CD4-positive, alpha-beta T cell treated with Interleukin-17A for 1 hour (primary cell): Measurements from ENCODE around the gene SND1.

Experiments
- DNase-seq: peaks from one replicate; pipeline ENCODE4 v3.0.0-alpha.2; 2020

The SND1 gene

DNA sequence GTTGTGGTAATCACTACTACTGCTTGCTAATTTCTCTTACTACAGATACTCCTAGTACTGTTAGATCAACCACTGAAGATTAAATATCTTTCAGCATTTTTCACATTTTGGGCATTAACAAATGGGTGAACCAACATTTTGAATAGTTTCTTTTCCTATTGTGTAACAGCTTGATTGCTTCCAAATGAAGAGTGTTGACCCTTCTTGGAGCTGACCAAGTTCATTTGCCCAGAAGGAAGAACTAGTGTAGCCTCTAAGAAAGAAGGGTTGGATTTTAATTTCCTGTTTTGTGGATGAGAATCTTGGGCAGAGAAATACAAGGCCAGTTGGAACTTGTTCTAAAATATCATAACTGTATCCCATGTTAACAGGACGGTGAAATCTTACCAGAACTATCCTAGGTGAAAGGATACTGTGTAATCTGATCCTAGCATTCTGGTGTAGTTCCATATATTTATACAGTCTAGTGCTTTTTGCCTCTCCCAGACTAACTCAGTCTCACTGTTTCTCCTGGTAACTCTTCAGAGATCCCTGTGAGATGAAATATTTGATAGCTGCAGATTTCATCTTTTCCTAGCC lies 37.3 kb downstream of the SND1 start:
- DNase-seq = no peak

DNA sequence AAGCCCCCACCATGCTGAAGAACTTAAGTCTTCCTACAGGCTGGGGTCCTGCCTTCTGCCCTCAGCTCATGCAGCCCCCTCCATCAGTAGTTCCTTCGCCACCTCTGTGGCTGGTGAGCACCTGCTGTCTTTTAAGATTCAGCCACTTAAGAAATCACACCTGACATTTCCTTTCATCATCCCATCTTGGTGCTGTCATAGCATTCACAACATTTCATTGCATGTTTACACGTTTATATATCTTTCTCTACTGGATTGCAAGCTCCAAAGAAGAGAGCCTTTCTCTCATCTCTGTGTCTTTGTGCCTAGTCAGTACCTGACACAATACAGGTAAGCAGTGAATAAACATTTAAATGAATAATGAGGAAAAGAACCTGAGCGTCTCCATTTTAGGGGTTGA lies 38.3 kb downstream of the SND1 start:
- DNase-seq = no peak

DNA sequence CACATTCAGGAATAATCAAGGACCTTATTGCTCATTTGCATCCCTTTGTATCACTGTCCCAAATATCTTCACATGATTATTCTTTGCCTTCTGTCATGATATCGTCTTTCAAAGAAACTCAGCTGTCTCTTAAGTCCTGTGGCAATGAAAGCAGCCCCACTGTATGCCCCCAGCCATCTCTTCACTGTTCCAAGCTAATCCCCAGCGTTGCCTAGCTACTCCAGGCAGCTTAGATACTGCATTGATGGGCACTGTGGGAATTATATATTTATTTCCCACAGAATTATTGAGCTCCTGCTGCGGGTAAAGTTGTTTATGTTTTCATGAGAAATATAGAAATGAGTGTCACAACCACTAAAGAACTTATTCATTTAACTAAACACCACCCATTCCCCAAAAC lies 38.8 kb downstream of the SND1 start:
- DNase-seq = no peak

- no peak for DNase-seq
Observed at GRCh38 chr7:127692200-127692599, 40.2 kb downstream of the SND1 start.

GRCh38 chr7:127699853-127700252 lies 47.9 kb downstream of the SND1 start:
- DNase-seq = no peak

DNA sequence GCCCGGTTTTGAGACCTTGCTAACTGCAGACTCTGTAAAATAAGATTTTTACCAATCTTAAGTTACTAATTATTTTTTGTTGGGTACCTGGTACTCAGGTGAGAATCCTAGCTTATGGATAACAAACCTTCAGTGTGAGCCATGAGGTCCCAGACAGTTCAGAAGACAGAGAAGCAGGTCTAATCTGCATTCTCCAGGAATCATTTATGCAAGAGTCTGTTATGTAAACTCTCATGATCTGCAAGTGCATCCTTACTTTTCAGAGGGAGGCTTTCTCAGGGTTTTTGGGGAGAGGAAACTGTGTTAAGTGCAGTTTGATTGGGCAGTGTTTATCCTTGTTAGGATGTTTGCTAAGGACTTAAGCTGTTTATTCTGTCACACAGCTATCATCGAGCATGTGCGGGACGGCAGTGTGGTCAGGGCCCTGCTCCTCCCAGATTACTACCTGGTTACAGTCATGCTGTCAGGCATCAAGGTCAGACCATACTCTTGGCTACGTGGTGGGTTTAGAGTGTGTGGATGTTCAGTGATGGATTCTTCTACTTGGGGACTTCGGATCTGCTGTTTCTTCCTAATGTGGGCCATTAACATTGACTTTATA lies 50.2 kb downstream of the SND1 start:
- DNase-seq = no peak

DNA sequence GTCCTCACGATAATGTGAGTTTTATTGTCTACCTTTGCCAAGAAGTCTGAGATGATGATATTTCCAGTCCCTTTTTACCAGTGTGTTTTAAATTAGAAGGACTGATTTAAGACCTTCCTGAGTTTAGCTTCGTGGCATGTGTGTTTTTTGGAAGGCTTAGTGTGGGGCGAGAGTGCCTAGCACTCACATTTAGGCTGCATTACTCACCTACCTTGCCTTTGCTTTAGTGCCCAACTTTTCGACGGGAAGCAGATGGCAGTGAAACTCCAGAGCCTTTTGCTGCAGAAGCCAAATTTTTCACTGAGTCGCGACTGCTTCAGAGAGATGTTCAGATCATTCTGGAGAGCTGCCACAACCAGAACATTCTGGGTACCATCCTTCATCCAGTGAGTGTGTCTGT lies 50.9 kb downstream of the SND1 start:
- DNase-seq = no peak

DNA sequence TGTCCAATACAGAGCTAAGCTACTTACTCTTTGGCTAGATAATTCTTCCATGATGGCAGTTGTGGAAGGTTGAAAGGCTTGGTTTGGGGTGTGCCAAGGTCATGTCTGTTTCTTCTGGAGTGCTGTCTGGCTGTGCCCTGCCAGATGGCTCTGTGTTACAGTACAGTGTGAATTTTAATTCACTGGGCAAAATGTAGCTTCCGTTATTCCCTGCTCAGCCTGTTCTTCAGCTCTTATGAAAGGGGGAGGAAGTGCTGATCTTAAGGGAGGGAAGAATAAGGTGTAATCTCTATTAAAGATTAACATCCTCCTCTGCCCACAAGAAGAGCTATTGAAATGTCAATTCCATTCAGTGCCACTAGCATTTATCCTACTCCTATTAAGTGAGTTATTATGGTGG lies 52.2 kb downstream of the SND1 start:
- DNase-seq = no peak

DNA sequence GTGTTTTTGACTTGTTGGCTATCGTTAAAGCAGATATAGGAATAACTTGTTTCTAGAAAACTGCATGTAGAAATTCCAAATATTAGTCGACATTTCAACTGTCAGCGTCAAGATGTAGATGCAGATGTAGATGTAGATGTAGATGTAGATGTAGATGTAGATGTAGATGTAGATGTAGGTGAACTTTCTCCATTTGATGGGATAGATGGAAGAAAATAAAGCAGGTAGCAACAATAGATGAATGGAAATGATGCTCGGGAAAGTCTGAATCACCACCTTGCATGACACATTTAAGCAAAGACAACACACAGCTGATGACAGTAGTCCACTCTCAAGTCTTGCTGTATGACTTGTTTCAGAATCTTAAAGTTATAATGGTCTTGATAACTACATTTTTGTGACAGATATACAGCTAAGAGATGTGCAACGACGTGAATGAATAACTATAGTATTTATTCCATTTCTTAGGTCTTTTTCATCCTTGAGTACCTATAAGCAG lies 53.5 kb downstream of the SND1 start:
- DNase-seq = no peak

- DNase-seq = no peak
Observed at GRCh38 chr7:127706766-127707165, 54.8 kb downstream of the SND1 start.

DNA sequence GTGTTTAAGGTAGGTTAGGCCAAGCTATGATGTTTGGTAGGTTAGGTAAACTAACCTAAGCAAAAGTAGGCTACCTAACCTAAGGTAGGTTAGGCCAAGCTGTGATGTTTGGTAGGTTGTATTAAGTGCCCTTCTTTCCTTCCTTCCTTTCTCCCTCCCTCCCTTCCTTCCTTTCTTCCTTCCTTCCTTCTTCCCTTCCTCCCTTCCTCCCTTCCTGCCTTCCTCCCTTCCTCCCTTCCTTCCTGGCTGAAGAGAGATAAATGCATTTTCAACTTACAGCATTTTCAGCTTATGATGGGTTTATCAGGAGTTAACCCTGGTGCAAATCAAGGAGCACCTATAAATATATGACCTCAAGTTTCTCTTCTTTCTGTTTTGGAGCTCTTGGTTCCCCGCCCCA lies 56.2 kb downstream of the SND1 start:
- no peak for DNase-seq

DNA sequence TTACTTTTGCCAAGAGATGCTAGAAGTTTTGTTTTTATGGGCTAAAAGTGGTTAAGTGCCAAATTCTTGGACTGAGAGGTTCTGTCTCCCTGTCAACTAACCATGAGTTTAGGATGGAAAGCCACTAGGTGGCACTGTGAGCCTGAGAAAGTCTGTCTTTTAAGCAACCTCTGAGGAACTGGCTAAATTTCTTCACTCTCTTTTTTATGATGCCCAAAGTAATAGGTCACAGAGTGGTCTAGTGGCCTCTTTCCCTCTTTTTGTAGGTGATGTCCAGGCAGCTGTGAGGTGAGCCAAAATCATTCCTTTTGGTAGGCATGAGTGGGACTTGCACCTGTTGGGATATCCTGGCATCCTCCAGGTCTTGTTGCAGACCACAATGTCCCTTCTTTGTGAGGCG lies 56.8 kb downstream of the SND1 start:
- peak; percentile 77 for DNase-seq

- no peak for DNase-seq
Observed at GRCh38 chr7:127710635-127711034, 58.6 kb downstream of the SND1 start.

GRCh38 chr7:127711872-127712271 lies 59.9 kb downstream of the SND1 start:
- no peak for DNase-seq

DNA sequence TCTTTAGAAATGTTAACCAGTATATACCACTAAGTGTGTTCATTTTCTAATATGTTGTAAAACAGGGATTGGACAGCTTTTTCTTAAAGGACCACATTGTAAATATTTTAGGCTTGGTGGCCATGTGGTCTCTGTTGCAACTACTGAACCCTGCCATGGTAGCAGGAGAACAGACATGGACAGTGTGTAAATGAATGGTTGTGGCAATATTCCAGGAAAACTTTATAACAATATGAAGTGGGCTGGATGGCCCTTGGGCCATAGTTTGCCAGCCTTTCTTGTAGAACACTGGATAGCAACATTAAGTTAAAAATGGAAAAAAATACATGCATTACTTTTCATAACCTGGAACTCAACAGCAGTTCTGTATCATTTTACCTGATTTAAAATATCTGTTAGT lies 61.0 kb downstream of the SND1 start:
- no peak for DNase-seq

DNA sequence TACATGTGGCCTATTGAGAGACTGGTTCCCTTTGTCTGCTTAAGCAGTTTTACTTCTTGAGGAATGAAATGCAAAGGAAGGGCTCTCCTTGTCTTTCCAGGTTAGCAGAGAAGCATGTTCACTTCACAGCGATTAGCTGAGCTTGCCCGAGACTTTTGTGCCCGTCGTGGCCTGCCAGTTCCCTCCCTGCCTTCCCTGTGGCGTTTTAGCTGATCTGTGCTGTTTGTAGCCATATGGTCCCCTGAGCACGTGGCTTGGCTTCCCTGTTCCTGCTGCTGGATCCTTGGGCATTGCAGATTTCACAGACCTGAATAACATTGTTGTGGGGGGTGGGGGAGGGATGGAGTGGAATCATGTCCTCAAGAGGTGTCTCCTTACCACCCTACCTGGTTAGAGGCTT lies 61.8 kb downstream of the SND1 start:
- DNase-seq = no peak

DNA sequence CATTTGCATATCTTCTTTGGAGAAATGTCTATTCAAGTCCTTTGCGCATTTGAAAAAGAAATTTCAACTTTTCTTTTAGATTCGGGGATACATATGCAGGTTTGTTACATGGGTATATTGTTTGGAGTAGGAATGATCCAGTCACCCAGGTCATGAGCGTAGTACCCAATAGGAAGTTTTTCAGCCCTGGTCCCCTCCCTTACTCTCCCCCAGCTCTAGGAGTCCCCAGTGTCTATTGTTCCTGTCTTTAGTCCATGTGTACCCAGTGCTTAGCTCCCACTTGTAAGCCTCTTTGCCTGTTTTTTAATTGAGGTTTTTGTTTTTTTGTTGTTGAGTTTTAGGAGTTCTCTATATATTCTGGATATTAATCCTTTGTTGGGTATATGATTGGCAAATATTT lies 63.3 kb downstream of the SND1 start:
- DNase-seq = no peak

DNA sequence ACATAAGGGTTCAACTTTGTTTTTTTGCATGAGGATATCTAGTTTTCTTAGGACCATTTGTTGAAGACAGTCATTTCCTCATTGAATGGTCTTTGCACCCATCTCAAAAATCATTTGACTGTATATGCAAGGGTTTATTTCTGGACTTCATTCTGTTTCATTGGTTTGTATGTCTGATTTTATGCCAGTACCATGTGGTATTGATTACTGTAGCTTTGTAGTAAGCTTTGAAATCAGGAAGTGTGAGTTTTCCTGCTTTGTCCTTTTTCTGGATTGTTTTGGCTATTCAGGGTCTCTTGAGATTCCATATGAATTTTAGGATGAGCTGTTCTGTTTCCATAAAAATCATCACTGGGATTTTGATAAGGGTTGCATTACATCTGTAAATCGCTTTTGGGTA lies 63.9 kb downstream of the SND1 start:
- no peak for DNase-seq

GRCh38 chr7:127717502-127718339 lies 65.7 kb downstream of the SND1 start:
- no peak for DNase-seq

GRCh38 chr7:127718340-127718679 lies 66.3 kb downstream of the SND1 start:
- no peak for DNase-seq

DNA sequence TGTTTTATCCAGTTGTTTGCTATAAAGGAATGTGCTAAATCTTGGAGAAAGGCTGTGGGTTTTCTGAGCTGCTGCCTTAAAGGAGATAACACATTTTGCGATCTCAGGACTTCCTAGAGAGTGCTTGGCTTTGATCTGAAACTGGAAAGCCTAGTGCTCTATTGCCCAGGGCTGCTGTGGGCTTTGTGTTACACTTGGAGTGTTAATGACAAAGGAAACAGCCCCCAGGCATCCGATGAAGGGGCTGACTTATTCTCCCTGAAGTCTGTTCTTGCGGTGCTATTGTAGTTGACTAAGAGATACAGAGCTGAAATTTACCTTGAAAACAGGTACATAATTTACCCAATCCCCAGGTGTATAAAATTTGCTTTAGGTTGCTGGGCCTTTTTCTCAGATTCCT lies 74.5 kb downstream of the SND1 start:
- no peak for DNase-seq

DNA sequence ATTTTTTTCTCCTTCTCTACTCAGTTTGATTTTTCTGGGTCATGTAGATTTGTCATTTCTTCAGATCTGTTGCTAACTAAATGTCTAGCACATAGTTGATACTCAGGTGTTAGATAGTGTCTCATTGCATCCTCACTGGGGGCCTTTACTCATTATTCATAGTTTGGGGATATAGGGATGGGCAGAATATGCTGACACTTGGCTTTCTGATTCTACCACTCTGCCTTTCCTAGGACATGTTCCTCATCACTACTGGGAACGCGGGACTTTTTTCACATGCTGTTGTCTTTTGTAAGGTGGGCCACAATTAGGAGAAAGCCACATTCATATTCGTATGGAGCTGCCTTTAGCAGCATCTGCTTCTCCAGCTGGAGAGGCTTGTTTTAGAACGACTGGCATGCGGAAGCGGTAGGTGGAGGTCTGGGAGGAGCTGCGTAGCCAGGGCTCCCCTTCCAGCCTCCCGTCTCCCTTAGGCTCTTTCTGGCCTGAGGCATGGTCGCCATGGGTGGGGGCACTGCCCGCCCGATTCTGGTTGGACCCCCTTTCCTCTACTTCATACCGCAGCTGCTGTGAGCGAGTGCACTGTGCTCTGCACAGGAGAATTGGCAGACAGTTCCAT lies 78.8 kb downstream of the SND1 start:
- DNase-seq = no peak

GRCh38 chr7:127731431-127732080 lies 79.6 kb downstream of the SND1 start:
- DNase-seq = no peak
